ENCODE measurements around the gene VASH1. TPM values are rescaled to one million over a fixed set of nuclear protein-coding genes. Genes with fewer than 3 reads are reported as not detected.
A peak's percentile ranks its signal among the peaks of the same experiment; 100 is the strongest.

VASH1 gene
- total RNA-seq, 1 experiment from 2014 or later = 4.3 TPM

GRCh38 chr14:76715101-76715500 lies 46.2 kb upstream of the VASH1 start:
- Histone ChIP-seq H2AFZ (no peak overlapping the region), H4K20me1 (ENCODE audit: insufficient read depth) (no peaks in the 10 kb centered on the region), H3K4me1 (replicated peaks; ENCODE audit: insufficient read depth) (no peaks in the 10 kb centered on the region), H3F3A (ENCODE audit: insufficient read depth, low read depth) (no peaks in the 10 kb centered on the region), H3K9me2 (ENCODE audit: insufficient read depth) (no peaks in the 10 kb centered on the region), H3K4me3 (no peak overlapping the region), H3K9me3 (ENCODE audit: insufficient read depth, low read depth) (no peaks in the 10 kb centered on the region), H3K27me3 (ENCODE audit: insufficient read depth, low read depth) (peaks cover 95% of the 10 kb centered on the region), H3K4me2 (no peak overlapping the region), H3K27ac (no peak overlapping the region), H3K79me2 (ENCODE audit: low read depth) (no peaks in the 10 kb centered on the region), H3K36me3 (ENCODE audit: low read depth) (no peaks in the 10 kb centered on the region)
- BruUV-seq (replicated peaks) = no TSS peak
- no peak for TF ChIP-seq EZH2 (IDR thresholded peaks at IDR 0.05; ENCODE audit: low read depth)
- DNase-seq = no peak
- ChIA-PET POLR2A (ENCODE audit: unreplicated experiment) (interaction anchor here (0.6 kb wide), 1 partner anchor 74 kb away, joined by 6 read pairs; no protein-coding TSS in a partner anchor), CTCF (interaction anchor here (0.6 to 1.0 kb wide), 2 partner anchors 13 to 669 kb away, joined by 4 to 5 read pairs; no protein-coding TSS in a partner anchor)
- intact Hi-C loops (cut with micrococcal nuclease; ENCODE audit: unreplicated experiment) = no loop called here

GRCh38 chr14:76715511-76716081 lies 45.7 kb upstream of the VASH1 start:
- H3K9me2 ChIP-seq (ENCODE audit: insufficient read depth) = no peaks in the 10 kb centered on the region
- ChIA-PET CTCF (interaction anchor here (1.0 kb wide), 1 partner anchor 14 kb away, joined by 4 read pairs; no protein-coding TSS in a partner anchor), POLR2A (ENCODE audit: unreplicated experiment) (interaction anchor here (0.6 kb wide), 1 partner anchor 74 kb away, joined by 6 read pairs; no protein-coding TSS in a partner anchor)
- no peaks in the 10 kb centered on the region for H3K4me1 ChIP-seq (replicated peaks; ENCODE audit: insufficient read depth)
- H4K20me1 ChIP-seq (ENCODE audit: insufficient read depth) = no peaks in the 10 kb centered on the region
- H3K9me3 ChIP-seq (ENCODE audit: insufficient read depth, low read depth) = no peaks in the 10 kb centered on the region
- H3K36me3 ChIP-seq (ENCODE audit: low read depth) = no peaks in the 10 kb centered on the region
- intact Hi-C loops (cut with micrococcal nuclease; ENCODE audit: unreplicated experiment) = no loop called here
- H3F3A ChIP-seq (ENCODE audit: insufficient read depth, low read depth) = no peaks in the 10 kb centered on the region
- peaks cover 96% of the 10 kb centered on the region for H3K27me3 ChIP-seq (ENCODE audit: insufficient read depth, low read depth)
- TF ChIP-seq EZH2 (IDR thresholded peaks at IDR 0.05; ENCODE audit: low read depth) (0 out of 2 replicates have a peak, but pooled peaks have one; percentile 62), CTCF (conservative IDR thresholded peaks at IDR 0.05) (no peak)
- DNase-seq = no peak
- no peaks in the 10 kb centered on the region for H3K79me2 ChIP-seq (ENCODE audit: low read depth)
- H3K27ac ChIP-seq = no peak overlapping the region
- no peak overlapping the region for H3K4me2 ChIP-seq
- H2AFZ ChIP-seq = no peak overlapping the region
- no TSS peak for BruUV-seq (replicated peaks)
- no peak overlapping the region for H3K4me3 ChIP-seq

GRCh38 chr14:76716285-76716684 lies 45.0 kb upstream of the VASH1 start:
- Histone ChIP-seq H3K79me2 (ENCODE audit: low read depth) (no peaks in the 10 kb centered on the region), H4K20me1 (ENCODE audit: insufficient read depth) (no peaks in the 10 kb centered on the region), H3K9me3 (ENCODE audit: insufficient read depth, low read depth) (no peaks in the 10 kb centered on the region), H2AFZ (no peak overlapping the region), H3K9me2 (ENCODE audit: insufficient read depth) (no peaks in the 10 kb centered on the region), H3K4me3 (no peak overlapping the region), H3K4me2 (no peak overlapping the region), H3F3A (ENCODE audit: insufficient read depth, low read depth) (no peaks in the 10 kb centered on the region), H3K27me3 (ENCODE audit: insufficient read depth, low read depth) (peaks cover 96% of the 10 kb centered on the region), H3K36me3 (ENCODE audit: low read depth) (no peaks in the 10 kb centered on the region), H3K4me1 (replicated peaks; ENCODE audit: insufficient read depth) (no peaks in the 10 kb centered on the region), H3K27ac (no peak overlapping the region)
- TF ChIP-seq EZH2 (IDR thresholded peaks at IDR 0.05; ENCODE audit: low read depth) (no peak), CTCF (conservative IDR thresholded peaks at IDR 0.05) (no peak)
- ChIA-PET POLR2A (ENCODE audit: unreplicated experiment) (no interaction called here), CTCF (no interaction called here)
- no peak for DNase-seq
- intact Hi-C loops (cut with micrococcal nuclease; ENCODE audit: unreplicated experiment) = no loop called here
- no TSS peak for BruUV-seq (replicated peaks)
